Liver (tissue), 9 donors: ENCODE data around the gene TRUB1. TPM values are rescaled to one million over a fixed set of nuclear protein-coding genes. Genes with fewer than 3 reads are reported as not detected.

Experiments used
- DNase-seq: peaks from one replicate; pipeline ENCODE4 v3.0.0-alpha.2; 2017; ENCODE audit warnings: low spot score
- H3K27ac ChIP-seq, 2 donors: one replicate each; pipeline ENCODE4 v1.7.0; 2013; ENCODE audit warnings: inconsistent platforms in 2 of 2, low read length in 2 of 2, control low read depth in 1 of 2, low read depth in 1 of 2, mild to moderate bottlenecking in 1 of 2
- H3K27me3 ChIP-seq, 4 donors: one replicate each; pipeline versions ENCODE4 v1.6.1 to v1.7.0; 2013; ENCODE audit warnings: low read length in 3 of 4, inconsistent platforms in 1 of 4, mild to moderate bottlenecking in 1 of 4, moderate library complexity in 1 of 4; ENCODE audit not compliant: control insufficient read depth in 4 of 4, insufficient read depth in 4 of 4
- H3K36me3 ChIP-seq, 4 donors: one replicate each; pipeline versions ENCODE4 v1.6.1 to v1.7.0; 2013; ENCODE audit warnings: low read length in 3 of 4, mild to moderate bottlenecking in 3 of 4, low read depth in 1 of 4, moderate library complexity in 1 of 4; ENCODE audit not compliant: control insufficient read depth in 4 of 4, insufficient read depth in 3 of 4
- H3K4me1 ChIP-seq, 4 donors: one replicate each; pipeline versions ENCODE4 v1.6.1 to v1.7.0; 2013; ENCODE audit warnings: low read length in 3 of 4, mild to moderate bottlenecking in 3 of 4, moderate library complexity in 1 of 4; ENCODE audit not compliant: control insufficient read depth in 4 of 4, insufficient read depth in 4 of 4
- H3K4me3 ChIP-seq, 3 donors: one replicate each; pipeline versions ENCODE4 v1.6.1 to v1.7.0; 2013; ENCODE audit warnings: low read length in 3 of 3, control low read depth in 1 of 3, low read depth in 1 of 3, mild to moderate bottlenecking in 1 of 3
- H3K9ac ChIP-seq, 2 donors: one replicate each; pipeline ENCODE4 v1.7.0; 2013; ENCODE audit warnings: low read length in 2 of 2, mild to moderate bottlenecking in 2 of 2, moderate library complexity in 2 of 2, control low read depth in 1 of 2, low read depth in 1 of 2
- H3K9me3 ChIP-seq, 4 donors: one replicate each; pipeline versions ENCODE4 v1.6.1 to v1.7.0; 2013; ENCODE audit warnings: low read length in 3 of 4; ENCODE audit not compliant: control insufficient read depth in 4 of 4
- FOXA1 ChIP-seq: IDR thresholded peaks from 2 replicates; pipeline ENCODE4 v1.6.1; 2016; ENCODE audit warnings: antibody characterized with exemption
- GABPA ChIP-seq, 2 donors: IDR thresholded peaks in 1 of 2; conservative IDR thresholded peaks in 1 of 2; 2 replicates each; pipeline ENCODE4 v1.6.1; 2016; ENCODE audit warnings: antibody characterized with exemption in 2 of 2, mild to moderate bottlenecking in 1 of 2, moderate library complexity in 1 of 2
- HNF4A ChIP-seq, 2 donors: conservative IDR thresholded peaks; 2 replicates each; pipeline ENCODE4 v1.6.1; 2016; ENCODE audit warnings: antibody characterized with exemption in 2 of 2, mild to moderate bottlenecking in 2 of 2
- JUND ChIP-seq, 2 donors: IDR thresholded peaks; 2 replicates each; pipeline ENCODE4 v1.6.1; 2016; ENCODE audit warnings: antibody characterized with exemption in 2 of 2
- NR2F2 ChIP-seq: IDR thresholded peaks from 2 replicates; pipeline ENCODE4 v1.6.1; 2016; ENCODE audit warnings: antibody characterized with exemption
- RAD21 ChIP-seq, 2 donors: IDR thresholded peaks; 2 replicates each; pipeline ENCODE4 v1.6.1; 2016; ENCODE audit warnings: antibody characterized with exemption in 2 of 2, mild to moderate bottlenecking in 2 of 2
- RXRA ChIP-seq, 2 donors: IDR thresholded peaks; 2 replicates each; pipeline ENCODE4 v1.6.1; 2017 to 2018; ENCODE audit warnings: antibody characterized with exemption in 2 of 2, mild to moderate bottlenecking in 1 of 2
- YY1 ChIP-seq: IDR thresholded peaks from 2 replicates; pipeline ENCODE4 v1.6.1; 2016; ENCODE audit warnings: antibody characterized with exemption, mild to moderate bottlenecking
- WGBS: extraction: QIAGEN DNeasy Blood & Tissue Kit; methylation state at CpG from one replicate; pipeline ENCODE4 v1.1.7; 2013; 5-methylcytosine and 5-hydroxymethylcytosine counted together
- polyA plus RNA-seq, 2 donors: library from polyadenylated mRNA; stranded (reverse) in 1 of 2; unstranded in 1 of 2; fragments of 200-250 nt in 1 of 2; fragments of >200 nt in 1 of 2; fragmentation: Nextera tagmentation in 1 of 2; extraction: Ambion mirVana in 1 of 2; gene quantifications; one replicate each; pipeline versions ENCODE4 v1.2.1 to v1.2.3, GENCODE V29; 2013 to 2015
- total RNA-seq, 2 donors: library from RNA; depleted of rRNA; stranded (reverse); fragments of >200 nt; gene quantifications; one replicate each; pipeline ENCODE4 v1.2.3, GENCODE V29; 2014
- TF ChIP-seq, protein P1 (sequence below): IDR thresholded peaks from 2 replicates; pipeline ENCODE4 v1.6.1; 2016; ENCODE audit warnings: antibody characterized with exemption
- TF ChIP-seq, protein P2 (sequence below): IDR thresholded peaks from 2 replicates; pipeline ENCODE4 v1.6.1; 2016; ENCODE audit warnings: antibody characterized with exemption
- TF ChIP-seq, protein P3 (sequence below): IDR thresholded peaks from 2 replicates; pipeline ENCODE4 v1.6.1; 2016; ENCODE audit warnings: antibody characterized with exemption
- TF ChIP-seq, protein P4 (sequence below): IDR thresholded peaks from 2 replicates; pipeline ENCODE4 v1.6.1; 2016; ENCODE audit warnings: antibody characterized with exemption, mild to moderate bottlenecking
- donor health status: healthy.
- donor health status: healthy.
- donor health status: healthy.
- donor health status: healthy.
- donor health status: healthy.

The TRUB1 gene
- total and polyA plus RNA-seq, 4 donors, result 6.1 to 14.1 (median 8.3) TPM

DNA sequence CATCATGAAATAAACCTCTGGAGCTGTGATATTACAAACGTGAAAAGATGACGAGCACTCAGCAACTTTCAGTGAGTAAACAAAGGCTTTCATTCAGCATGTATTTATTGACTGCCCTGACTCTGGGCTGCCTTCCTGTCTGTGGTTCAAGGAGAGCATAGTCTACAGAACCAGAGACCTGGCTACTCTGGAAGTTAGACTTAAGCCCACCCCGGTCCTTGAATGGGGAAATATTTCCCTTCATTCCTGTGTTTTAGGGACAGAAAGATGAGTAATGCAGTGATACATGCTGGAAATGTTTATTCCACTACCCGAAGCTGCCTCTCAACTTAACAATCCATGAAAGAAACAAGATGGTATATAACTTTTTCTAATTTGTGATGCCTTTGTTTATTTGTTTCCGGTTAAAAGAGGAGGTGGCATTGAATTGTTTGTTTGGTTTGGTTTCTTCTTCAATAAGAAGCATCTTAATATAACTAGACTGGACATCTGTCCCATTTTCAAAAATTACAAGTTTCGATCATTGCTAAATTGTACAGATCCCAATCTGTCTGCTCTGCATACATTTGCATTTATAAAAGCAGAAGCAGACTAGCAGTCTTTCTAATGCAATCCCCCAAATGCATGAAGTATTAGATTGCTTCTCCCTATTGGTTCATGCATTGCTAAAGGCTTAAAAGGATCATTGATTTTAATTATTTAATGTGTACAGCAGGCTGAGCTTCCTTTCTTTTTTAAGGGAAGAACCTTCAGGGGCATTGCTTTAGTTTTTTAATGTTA lies 57.7 kb downstream of the TRUB1 start:
- 92% methylated on average over 6 of the region's 6 CpGs for WGBS
- Histone ChIP-seq H3K9ac (no peak overlapping the region), H3K4me1 (peaks cover 0 to 3% (median 0%) of the 10 kb centered on the region in 4 donors), H3K4me3 (no peak overlapping the region), H3K36me3 (no peaks in the 10 kb centered on the region), H3K9me3 (no peaks in the 10 kb centered on the region), H3K27ac (no peak overlapping the region), H3K27me3 (no peaks in the 10 kb centered on the region)
- TF ChIP-seq HNF4A (conservative IDR thresholded peaks at IDR 0.05), result no peak
- no peak for TF ChIP-seq JUND (IDR thresholded peaks at IDR 0.05)
- no peak for TF ChIP-seq YY1
- no peak for DNase-seq

DNA sequence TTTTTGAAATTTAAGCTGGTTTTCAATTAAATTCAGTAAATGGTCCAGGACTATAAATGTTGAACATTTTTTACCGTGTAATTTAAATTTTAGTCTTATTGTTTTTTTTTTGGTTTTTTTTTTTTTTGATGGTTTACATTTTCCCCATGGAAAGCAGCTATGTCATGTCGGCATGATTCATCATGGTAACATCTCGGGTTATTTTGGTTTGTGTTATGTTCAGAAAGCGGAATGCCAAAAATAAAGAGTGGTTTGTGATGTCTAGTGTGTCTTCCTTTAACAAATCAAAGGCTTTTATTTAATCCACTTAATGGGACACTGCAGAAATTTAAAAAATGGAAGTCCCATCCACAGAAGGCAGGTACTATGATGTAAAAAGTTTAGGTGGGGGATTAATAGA lies 58.5 kb downstream of the TRUB1 start:
- TF ChIP-seq, protein P1, sequence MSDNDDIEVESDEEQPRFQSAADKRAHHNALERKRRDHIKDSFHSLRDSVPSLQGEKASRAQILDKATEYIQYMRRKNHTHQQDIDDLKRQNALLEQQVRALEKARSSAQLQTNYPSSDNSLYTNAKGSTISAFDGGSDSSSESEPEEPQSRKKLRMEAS, result no peak
- TF ChIP-seq, protein P2, sequence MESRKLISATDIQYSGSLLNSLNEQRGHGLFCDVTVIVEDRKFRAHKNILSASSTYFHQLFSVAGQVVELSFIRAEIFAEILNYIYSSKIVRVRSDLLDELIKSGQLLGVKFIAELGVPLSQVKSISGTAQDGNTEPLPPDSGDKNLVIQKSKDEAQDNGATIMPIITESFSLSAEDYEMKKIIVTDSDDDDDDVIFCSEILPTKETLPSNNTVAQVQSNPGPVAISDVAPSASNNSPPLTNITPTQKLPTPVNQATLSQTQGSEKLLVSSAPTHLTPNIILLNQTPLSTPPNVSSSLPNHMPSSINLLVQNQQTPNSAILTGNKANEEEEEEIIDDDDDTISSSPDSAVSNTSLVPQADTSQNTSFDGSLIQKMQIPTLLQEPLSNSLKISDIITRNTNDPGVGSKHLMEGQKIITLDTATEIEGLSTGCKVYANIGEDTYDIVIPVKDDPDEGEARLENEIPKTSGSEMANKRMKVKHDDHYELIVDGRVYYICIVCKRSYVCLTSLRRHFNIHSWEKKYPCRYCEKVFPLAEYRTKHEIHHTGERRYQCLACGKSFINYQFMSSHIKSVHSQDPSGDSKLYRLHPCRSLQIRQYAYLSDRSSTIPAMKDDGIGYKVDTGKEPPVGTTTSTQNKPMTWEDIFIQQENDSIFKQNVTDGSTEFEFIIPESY, result no peak
- no peak for TF ChIP-seq FOXA1
- TF ChIP-seq GABPA (IDR thresholded peaks at IDR 0.05 in 1 of 2, conservative IDR thresholded peaks at IDR 0.05 in 1 of 2), result no peak
- no peak for TF ChIP-seq NR2F2
- TF ChIP-seq JUND (IDR thresholded peaks at IDR 0.05), result no peak
- TF ChIP-seq HNF4A (conservative IDR thresholded peaks at IDR 0.05), result no peak
- no peak for TF ChIP-seq RXRA (IDR thresholded peaks at IDR 0.05)
- TF ChIP-seq, protein P3, sequence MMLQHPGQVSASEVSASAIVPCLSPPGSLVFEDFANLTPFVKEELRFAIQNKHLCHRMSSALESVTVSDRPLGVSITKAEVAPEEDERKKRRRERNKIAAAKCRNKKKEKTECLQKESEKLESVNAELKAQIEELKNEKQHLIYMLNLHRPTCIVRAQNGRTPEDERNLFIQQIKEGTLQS, result no peak

DNA sequence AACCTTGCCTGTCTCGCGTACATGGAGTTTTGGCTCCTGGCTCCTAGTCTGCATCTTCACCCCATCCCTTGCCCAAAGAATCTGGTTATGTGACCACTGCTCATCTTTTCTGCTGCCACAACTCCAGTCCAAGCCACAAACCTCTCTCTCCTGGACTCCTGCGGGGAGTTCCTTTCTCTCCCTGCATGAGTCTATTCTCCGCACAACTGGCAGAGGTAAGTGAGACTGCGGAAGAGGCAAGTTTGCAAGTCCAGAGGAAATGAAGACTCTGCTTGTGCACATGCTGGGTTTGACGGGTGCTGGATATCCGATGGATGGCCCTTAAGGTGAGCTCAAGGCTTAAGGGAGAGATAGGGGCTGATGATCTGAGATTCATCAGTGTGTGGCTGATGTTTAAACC lies 61.0 kb downstream of the TRUB1 start:
- DNase-seq, result no peak
- no peak for TF ChIP-seq RAD21 (IDR thresholded peaks at IDR 0.05)
- TF ChIP-seq, protein P4, sequence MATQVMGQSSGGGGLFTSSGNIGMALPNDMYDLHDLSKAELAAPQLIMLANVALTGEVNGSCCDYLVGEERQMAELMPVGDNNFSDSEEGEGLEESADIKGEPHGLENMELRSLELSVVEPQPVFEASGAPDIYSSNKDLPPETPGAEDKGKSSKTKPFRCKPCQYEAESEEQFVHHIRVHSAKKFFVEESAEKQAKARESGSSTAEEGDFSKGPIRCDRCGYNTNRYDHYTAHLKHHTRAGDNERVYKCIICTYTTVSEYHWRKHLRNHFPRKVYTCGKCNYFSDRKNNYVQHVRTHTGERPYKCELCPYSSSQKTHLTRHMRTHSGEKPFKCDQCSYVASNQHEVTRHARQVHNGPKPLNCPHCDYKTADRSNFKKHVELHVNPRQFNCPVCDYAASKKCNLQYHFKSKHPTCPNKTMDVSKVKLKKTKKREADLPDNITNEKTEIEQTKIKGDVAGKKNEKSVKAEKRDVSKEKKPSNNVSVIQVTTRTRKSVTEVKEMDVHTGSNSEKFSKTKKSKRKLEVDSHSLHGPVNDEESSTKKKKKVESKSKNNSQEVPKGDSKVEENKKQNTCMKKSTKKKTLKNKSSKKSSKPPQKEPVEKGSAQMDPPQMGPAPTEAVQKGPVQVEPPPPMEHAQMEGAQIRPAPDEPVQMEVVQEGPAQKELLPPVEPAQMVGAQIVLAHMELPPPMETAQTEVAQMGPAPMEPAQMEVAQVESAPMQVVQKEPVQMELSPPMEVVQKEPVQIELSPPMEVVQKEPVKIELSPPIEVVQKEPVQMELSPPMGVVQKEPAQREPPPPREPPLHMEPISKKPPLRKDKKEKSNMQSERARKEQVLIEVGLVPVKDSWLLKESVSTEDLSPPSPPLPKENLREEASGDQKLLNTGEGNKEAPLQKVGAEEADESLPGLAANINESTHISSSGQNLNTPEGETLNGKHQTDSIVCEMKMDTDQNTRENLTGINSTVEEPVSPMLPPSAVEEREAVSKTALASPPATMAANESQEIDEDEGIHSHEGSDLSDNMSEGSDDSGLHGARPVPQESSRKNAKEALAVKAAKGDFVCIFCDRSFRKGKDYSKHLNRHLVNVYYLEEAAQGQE, result no peak
- TF ChIP-seq, protein P2, result no peak
- TF ChIP-seq NR2F2, result no peak
- WGBS, result 97% methylated on average over 7 of the region's 7 CpGs

More for the DNA sequence above, 58.5 kb downstream of the TRUB1 start:
- H3K27ac ChIP-seq, result no peak overlapping the region
- peaks cover 0 to 3% (median 0%) of the 10 kb centered on the region in 4 donors for H3K4me1 ChIP-seq
- no peaks in the 10 kb centered on the region for H3K36me3 ChIP-seq
- WGBS, result 96% methylated on average over 4 of the region's 4 CpGs
- no peaks in the 10 kb centered on the region for H3K9me3 ChIP-seq
- H3K4me3 ChIP-seq, result no peak overlapping the region
- DNase-seq, result no peak
- H3K9ac ChIP-seq, result no peak overlapping the region
- H3K27me3 ChIP-seq, result no peaks in the 10 kb centered on the region

More for the DNA sequence above, 61.0 kb downstream of the TRUB1 start:
- H3K27ac ChIP-seq, result no peak overlapping the region
- H3K4me1 ChIP-seq, result peaks cover 0 to 3% (median 0%) of the 10 kb centered on the region in 4 donors
- no peaks in the 10 kb centered on the region for H3K9me3 ChIP-seq
- no peaks in the 10 kb centered on the region for H3K27me3 ChIP-seq
- no peak overlapping the region for H3K4me3 ChIP-seq
- H3K36me3 ChIP-seq, result no peaks in the 10 kb centered on the region
- H3K9ac ChIP-seq, result no peak overlapping the region
